Mucosa of stomach (tissue), 1 donor: ENCODE results near the gene SRRM2.

ENCODE experiments used
- H3K27me3 ChIP-seq: one replicate; pipeline ENCODE4 v1.7.0; 2013; ENCODE audit warnings: mild to moderate bottlenecking, low read length; ENCODE audit not compliant: control insufficient read depth, insufficient read depth
- H3K36me3 ChIP-seq: one replicate; pipeline ENCODE4 v1.7.0; 2013; ENCODE audit warnings: low read length; ENCODE audit not compliant: control insufficient read depth, insufficient read depth
- H3K4me1 ChIP-seq: one replicate; pipeline ENCODE4 v1.7.0; 2013; ENCODE audit warnings: mild to moderate bottlenecking, low read length; ENCODE audit not compliant: control insufficient read depth, insufficient read depth
- H3K4me3 ChIP-seq: one replicate; pipeline ENCODE4 v1.7.0; 2013; ENCODE audit warnings: low read length
- H3K9ac ChIP-seq: one replicate; pipeline ENCODE4 v1.7.0; 2013; ENCODE audit warnings: mild to moderate bottlenecking, low read length, moderate library complexity
- H3K9me3 ChIP-seq: one replicate; pipeline ENCODE4 v1.7.0; 2013; ENCODE audit warnings: mild to moderate bottlenecking, low read length, moderate library complexity; ENCODE audit not compliant: control insufficient read depth
- donor health status: Pancreatic carcinoma.

Gene SRRM2

GRCh38 chr16:2736476-2737237 lies 15.8 kb upstream of the SRRM2 start:
- no peaks in the 10 kb centered on the region for H3K4me1 ChIP-seq
- H3K9me3 ChIP-seq, result no peaks in the 10 kb centered on the region
- H3K36me3 ChIP-seq, result no peaks in the 10 kb centered on the region
- H3K27me3 ChIP-seq, result peaks cover 11% of the 10 kb centered on the region
- H3K4me3 ChIP-seq, result no peak overlapping the region
- H3K9ac ChIP-seq, result no peak overlapping the region

- Histone ChIP-seq H3K36me3 (no peaks in the 10 kb centered on the region), H3K9ac (no peak overlapping the region), H3K9me3 (no peaks in the 10 kb centered on the region), H3K4me3 (no peak overlapping the region), H3K27me3 (peaks cover 11% of the 10 kb centered on the region), H3K4me1 (no peaks in the 10 kb centered on the region)
Measured at GRCh38 chr16:2737238-2737605, 15.2 kb upstream of the SRRM2 start.

- Histone ChIP-seq H3K9ac (no peak overlapping the region), H3K27me3 (peaks cover 11% of the 10 kb centered on the region), H3K9me3 (no peaks in the 10 kb centered on the region), H3K4me3 (no peak overlapping the region), H3K4me1 (no peaks in the 10 kb centered on the region), H3K36me3 (no peaks in the 10 kb centered on the region)
Measured at GRCh38 chr16:2737895-2738418, 14.5 kb upstream of the SRRM2 start.

- H3K4me3 ChIP-seq, result no peak overlapping the region
- H3K36me3 ChIP-seq, result no peaks in the 10 kb centered on the region
- no peaks in the 10 kb centered on the region for H3K9me3 ChIP-seq
- no peaks in the 10 kb centered on the region for H3K4me1 ChIP-seq
- no peak overlapping the region for H3K9ac ChIP-seq
- peaks cover 11% of the 10 kb centered on the region for H3K27me3 ChIP-seq
Measured at GRCh38 chr16:2738615-2739014, 13.8 kb upstream of the SRRM2 start.

- Histone ChIP-seq H3K4me1 (no peaks in the 10 kb centered on the region), H3K4me3 (no peak overlapping the region), H3K36me3 (no peaks in the 10 kb centered on the region), H3K9me3 (no peaks in the 10 kb centered on the region), H3K27me3 (peaks cover 11% of the 10 kb centered on the region), H3K9ac (no peak overlapping the region)
Measured at GRCh38 chr16:2739625-2740430, 12.6 kb upstream of the SRRM2 start.

- H3K27me3 ChIP-seq, result peaks cover 11% of the 10 kb centered on the region
- H3K4me3 ChIP-seq, result no peak overlapping the region
- H3K4me1 ChIP-seq, result no peaks in the 10 kb centered on the region
- H3K36me3 ChIP-seq, result no peaks in the 10 kb centered on the region
- H3K9ac ChIP-seq, result no peak overlapping the region
- H3K9me3 ChIP-seq, result no peaks in the 10 kb centered on the region
Measured at GRCh38 chr16:2740476-2740875, 12.0 kb upstream of the SRRM2 start.

- Histone ChIP-seq H3K27me3 (peaks cover 11% of the 10 kb centered on the region), H3K4me3 (no peak overlapping the region), H3K36me3 (no peaks in the 10 kb centered on the region), H3K9me3 (no peaks in the 10 kb centered on the region), H3K4me1 (no peaks in the 10 kb centered on the region), H3K9ac (no peak overlapping the region)
Measured at GRCh38 chr16:2741168-2741567, 11.3 kb upstream of the SRRM2 start.

GRCh38 chr16:2742323-2743006 lies 10.0 kb upstream of the SRRM2 start:
- Histone ChIP-seq H3K4me3 (no peak overlapping the region), H3K27me3 (peaks cover 11% of the 10 kb centered on the region), H3K4me1 (no peaks in the 10 kb centered on the region), H3K9ac (no peak overlapping the region), H3K9me3 (no peaks in the 10 kb centered on the region), H3K36me3 (no peaks in the 10 kb centered on the region)

GRCh38 chr16:2743007-2743810 lies 9.2 kb upstream of the SRRM2 start:
- Histone ChIP-seq H3K4me3 (no peak overlapping the region), H3K36me3 (no peaks in the 10 kb centered on the region), H3K4me1 (no peaks in the 10 kb centered on the region), H3K9me3 (no peaks in the 10 kb centered on the region), H3K9ac (no peak overlapping the region), H3K27me3 (peaks cover 11% of the 10 kb centered on the region)

GRCh38 chr16:2744711-2745110 lies 7.7 kb upstream of the SRRM2 start:
- Histone ChIP-seq H3K4me3 (no peak overlapping the region), H3K27me3 (peaks cover 2% of the 10 kb centered on the region), H3K36me3 (no peaks in the 10 kb centered on the region), H3K9me3 (no peaks in the 10 kb centered on the region), H3K4me1 (no peaks in the 10 kb centered on the region), H3K9ac (no peak overlapping the region)

- H3K9ac ChIP-seq, result no peak overlapping the region
- H3K36me3 ChIP-seq, result no peaks in the 10 kb centered on the region
- no peaks in the 10 kb centered on the region for H3K4me1 ChIP-seq
- no peak overlapping the region for H3K4me3 ChIP-seq
- no peaks in the 10 kb centered on the region for H3K27me3 ChIP-seq
- H3K9me3 ChIP-seq, result no peaks in the 10 kb centered on the region
Measured at GRCh38 chr16:2745116-2745890, 7.1 kb upstream of the SRRM2 start.
